ENCODE results near the gene ZNF281.

DNA sequence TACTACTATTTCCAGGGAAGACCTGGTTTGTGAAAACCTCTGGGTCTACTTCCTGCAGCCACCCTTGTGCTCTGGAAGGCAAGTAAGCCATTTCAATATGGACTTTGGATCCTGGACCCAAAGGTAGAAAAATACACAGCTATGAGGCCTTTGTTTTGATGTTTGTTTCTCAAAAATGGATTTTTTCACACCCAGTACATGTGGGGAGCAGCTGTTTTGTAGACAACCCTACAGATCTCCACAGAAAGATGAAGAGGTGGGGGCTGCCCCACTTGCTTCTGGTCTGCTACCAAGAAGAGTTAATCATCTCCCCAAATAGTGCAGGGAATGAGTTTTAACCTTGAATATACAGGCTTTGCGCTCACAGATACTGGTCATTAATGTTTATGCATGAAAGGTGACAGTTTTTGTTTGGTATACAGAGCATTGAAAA is 29.2 kb downstream of the ZNF281 start:
- TF ChIP-seq, protein P1, sequence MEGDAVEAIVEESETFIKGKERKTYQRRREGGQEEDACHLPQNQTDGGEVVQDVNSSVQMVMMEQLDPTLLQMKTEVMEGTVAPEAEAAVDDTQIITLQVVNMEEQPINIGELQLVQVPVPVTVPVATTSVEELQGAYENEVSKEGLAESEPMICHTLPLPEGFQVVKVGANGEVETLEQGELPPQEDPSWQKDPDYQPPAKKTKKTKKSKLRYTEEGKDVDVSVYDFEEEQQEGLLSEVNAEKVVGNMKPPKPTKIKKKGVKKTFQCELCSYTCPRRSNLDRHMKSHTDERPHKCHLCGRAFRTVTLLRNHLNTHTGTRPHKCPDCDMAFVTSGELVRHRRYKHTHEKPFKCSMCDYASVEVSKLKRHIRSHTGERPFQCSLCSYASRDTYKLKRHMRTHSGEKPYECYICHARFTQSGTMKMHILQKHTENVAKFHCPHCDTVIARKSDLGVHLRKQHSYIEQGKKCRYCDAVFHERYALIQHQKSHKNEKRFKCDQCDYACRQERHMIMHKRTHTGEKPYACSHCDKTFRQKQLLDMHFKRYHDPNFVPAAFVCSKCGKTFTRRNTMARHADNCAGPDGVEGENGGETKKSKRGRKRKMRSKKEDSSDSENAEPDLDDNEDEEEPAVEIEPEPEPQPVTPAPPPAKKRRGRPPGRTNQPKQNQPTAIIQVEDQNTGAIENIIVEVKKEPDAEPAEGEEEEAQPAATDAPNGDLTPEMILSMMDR (IDR thresholded peaks at IDR 0.05; ENCODE audit: low read depth, low read length, poor library complexity, severe bottlenecking): no peak
- no peak for TF ChIP-seq EZH2phosphoT487 (IDR thresholded peaks at IDR 0.05; ENCODE audit: borderline replicate concordance, low read length)
